GM21825 (cell line): Measurements from ENCODE around the gene ZNF124.
A peak's percentile ranks its signal among the peaks of the same experiment; 100 is the strongest.
"Not testable (repeated sequence)": the region's sequence is repeated elsewhere in the genome, so short reads cannot be mapped to it uniquely, and the experiment has no call there.

Experiments
- ATAC-seq: cut with Tn5 transposase; IDR thresholded peaks from one replicate; pipeline ENCODE4 v1.9.1; 2021; ENCODE audit warnings: mild to moderate bottlenecking, moderate library complexity; ENCODE audit not compliant: unreplicated experiment

Gene ZNF124

GRCh38 chr1:247173431-247173830 is 1.6 kb upstream of the ZNF124 start:
- ATAC-seq: no peak

DNA sequence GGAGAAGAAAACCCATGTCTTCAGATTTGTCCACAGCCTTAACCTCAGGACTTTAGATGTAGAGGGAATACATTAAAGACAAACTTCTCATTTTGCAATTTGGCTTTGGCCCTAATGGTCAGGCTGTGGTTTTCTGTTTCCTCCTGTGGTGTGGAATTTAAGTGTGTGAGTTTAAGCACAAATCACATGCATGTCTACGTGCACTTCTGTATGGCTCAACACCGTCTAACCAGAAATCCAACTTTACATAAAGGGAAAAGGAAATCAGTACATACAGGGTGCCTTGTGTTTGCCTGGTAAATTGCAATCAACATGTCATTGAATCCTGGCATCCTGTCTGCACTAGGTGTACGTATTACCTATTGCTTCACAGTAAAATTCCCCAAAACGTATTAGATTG is 1.2 kb upstream of the ZNF124 start:
- no peak for ATAC-seq

- peak; percentile 52 for ATAC-seq
Observed at GRCh38 chr1:247171443-247171842, 377 bp downstream of the ZNF124 start.

DNA sequence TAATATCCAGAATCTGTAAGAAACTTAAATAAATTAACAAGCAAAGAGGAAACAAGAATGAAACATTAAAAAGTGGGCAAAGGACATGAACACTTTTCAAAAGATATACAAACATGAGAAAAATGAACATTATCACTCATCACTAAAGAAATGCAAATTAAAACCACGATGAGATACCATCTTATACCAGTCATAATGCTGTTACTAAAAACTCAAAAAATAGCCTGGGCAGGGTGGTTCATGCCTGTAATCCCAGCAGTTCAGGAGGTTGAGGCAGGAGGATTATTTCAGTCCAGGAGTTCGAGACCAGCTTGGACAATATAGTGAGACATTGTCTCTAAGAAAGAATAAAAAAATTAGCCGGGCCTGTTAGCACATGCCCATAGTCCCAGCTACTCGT is 6.1 kb downstream of the ZNF124 start:
- ATAC-seq: no peak

DNA sequence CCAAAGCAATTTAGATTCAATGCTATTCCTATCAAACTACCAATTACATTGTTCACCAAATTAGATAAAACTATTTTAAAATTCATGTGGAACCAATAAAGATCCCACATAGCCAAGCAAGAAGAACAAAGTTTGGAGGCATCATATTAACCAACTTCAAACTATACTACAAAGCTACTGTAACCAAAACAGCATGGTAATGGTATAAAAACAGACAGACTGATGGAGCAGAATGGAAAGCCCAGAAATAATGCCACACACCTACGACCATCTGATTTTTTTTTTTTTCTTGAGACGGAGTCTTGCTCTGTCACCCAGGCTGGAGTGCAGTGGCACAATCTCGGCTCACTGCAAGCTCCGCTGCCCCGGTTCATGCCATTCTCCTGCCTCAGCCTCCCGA is 7.1 kb downstream of the ZNF124 start:
- ATAC-seq: no peak

DNA sequence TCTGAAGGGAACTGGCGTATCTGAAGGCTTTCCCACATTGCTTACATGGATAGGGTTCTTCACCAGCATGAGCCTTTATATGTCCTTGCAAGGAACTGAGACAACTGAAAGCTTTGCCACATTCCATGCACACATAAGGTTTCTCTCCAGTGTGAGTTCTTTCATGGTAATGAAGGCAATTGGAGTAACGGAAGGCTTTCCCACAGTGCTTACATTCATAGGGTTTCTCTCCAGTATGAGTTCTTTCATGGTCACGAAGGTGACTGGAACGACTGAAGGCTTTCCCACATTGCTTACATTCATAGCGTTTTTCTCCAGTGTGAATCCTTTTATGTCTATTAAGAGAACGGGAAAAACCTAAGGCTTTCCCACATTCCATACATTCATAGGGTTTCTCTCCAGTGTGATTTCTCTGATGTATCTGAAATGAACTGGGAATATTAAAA is 15.0 kb downstream of the ZNF124 start:
- ATAC-seq: no peak

DNA sequence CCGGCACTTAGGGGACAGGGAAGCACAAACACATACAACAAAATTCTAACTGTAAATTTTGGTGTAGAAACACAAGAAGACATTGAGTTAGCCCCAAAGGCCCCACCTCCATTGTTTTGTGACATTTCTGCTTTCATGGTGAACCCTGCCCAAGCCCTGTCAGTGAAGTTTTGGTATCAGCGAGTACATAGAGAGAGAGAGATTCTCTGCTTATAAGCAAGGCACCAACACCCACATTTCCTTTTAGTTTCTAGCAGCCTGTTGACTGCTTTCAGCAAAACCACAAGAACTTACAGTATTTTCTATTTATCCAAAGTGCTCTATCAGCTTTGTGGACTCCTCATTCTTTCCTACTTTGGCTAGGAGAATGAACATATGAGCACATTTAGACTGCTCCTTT is 24.0 kb downstream of the ZNF124 start:
- ATAC-seq: no peak

GRCh38 chr1:247147120-247147519 is 24.7 kb downstream of the ZNF124 start:
- ATAC-seq: not testable (repeated sequence)

DNA sequence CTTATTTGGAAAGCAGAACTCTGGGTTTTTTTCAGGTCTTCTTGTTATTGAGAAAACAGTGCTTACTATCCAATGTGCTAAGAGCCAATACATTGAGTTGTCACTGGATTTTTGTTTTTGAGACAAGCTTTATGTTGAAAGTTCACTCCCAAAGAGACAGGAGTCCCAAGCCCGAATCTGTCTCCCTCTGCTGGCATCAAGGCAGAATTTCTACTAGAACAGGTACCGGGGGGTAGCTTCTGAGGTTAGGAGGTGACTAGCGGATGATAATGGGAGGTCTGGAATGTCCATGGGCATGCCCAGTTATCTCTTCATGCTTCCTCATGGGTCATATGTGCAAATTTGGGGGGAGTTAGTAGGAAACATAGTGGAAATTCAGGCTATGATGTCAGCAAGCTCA is 25.1 kb downstream of the ZNF124 start:
- ATAC-seq: no peak

GRCh38 chr1:247145279-247145678 is 26.5 kb downstream of the ZNF124 start:
- no peak for ATAC-seq

DNA sequence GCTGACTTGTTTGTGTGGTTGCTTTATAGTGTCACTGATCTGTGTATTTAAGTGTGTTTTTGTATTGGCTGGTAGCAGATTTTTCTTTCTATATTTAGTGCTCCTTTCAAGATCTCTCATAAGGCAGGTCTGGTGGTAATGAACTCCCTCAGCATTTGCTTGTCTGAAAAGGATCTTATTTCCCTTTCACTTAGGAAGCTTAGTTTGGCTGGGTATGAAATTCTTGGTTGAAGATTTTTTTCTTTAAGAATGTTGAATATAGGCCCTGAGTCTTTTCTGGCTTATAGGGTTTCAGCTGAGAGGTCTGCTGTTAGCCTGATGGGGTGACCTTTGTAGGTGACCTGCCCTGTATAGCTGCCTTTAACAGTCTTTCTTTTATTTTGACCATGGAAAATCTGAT is 32.3 kb downstream of the ZNF124 start:
- not testable (repeated sequence) for ATAC-seq

DNA sequence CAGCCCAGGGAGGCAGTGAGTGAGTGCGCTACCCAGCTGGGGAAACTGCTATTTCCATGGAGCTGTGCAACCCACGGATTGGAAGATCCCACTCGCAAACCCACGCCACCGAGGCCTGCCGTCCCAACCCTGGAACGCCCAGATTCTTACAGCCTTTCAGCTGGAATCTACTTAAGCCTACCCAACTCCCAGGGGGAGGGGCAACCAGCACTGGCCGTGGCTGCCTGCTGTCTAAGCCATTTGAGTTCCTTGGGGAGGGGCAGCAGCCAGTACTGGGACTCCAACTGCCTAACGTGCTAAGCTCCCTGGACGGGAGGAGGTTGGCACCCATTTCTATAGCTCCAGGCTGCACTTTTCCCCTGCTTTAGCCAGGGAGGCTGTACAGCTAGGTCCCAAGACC is 40.6 kb downstream of the ZNF124 start:
- no peak for ATAC-seq

GRCh38 chr1:247127519-247128282 is 44.1 kb downstream of the ZNF124 start:
- not testable (repeated sequence) for ATAC-seq

GRCh38 chr1:247126601-247127000 is 45.2 kb downstream of the ZNF124 start:
- ATAC-seq: peak; percentile 65

DNA sequence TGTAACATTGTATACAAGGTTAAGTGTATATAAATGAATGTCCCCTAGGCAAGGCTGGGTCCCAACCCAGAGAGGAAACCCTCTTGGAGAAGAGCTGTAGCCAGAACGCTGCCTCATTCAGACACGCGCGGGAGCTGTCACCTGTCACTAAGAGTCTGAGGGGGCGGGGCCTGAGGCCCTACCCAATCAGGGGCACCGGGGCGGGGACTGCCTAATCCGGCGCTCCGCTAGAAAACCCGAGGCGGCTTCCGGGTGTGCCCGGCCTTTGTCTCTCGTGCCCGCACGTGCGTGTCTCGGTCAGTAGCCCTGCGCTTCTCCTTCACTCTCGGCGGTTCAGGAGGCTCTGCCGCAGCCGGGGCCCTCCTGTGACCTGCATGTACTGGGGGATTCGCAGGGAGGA is 45.7 kb downstream of the ZNF124 start:
- peak; percentile 99 for ATAC-seq

- no peak for ATAC-seq
Observed at GRCh38 chr1:247121382-247121781, 50.4 kb downstream of the ZNF124 start.

DNA sequence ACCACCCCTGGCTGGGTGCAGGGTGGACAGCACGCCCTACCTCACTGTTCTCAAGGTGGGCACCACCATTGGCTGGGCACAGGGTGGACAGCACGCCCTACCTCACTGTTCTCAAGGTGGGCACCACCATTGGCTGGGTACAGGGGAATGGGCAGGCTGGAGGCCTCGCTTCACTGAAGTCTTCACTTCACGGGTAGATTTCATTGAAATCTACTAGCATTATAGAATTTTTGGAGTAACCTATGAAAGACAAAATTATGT is 51.5 kb downstream of the ZNF124 start:
- ATAC-seq: not testable (repeated sequence)

DNA sequence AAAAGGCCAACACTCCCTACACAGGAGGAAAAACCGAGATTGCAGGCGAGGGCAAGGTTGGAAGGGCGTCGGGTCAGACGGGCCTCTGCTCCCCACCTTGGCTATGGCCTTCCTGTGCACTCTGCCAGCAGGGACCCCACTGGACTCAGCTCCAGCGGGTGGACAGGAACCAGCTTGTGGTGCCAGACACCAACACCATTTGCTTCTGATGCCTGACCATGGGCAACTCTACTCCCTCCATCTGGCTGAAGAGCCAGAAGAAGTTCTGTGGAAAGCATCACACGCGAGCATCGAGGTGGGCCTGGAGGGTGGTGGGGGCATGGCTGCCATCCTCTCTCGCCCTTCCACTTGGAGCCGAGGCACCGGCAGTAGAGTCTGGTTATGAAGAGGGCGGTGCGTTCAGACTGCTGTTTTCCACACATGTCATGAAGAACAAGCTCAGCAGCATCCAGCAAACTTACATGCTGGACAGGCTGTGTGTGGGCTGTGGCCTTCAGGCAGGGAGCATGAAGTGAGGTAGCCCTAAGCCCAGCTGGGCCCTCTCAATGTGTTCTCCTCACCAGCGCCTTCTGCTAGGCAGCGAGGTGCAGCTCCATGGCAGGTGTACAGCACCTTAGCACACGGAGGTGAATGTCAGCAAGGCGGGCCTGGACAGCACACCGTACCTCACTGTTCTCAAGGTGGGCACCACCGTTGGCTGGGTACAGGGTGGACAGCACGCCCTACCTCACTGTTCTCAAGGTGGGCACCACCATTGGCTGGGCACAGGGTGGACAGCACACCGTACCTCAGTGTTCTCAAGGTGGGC is 52.0 kb downstream of the ZNF124 start:
- no peak for ATAC-seq

DNA sequence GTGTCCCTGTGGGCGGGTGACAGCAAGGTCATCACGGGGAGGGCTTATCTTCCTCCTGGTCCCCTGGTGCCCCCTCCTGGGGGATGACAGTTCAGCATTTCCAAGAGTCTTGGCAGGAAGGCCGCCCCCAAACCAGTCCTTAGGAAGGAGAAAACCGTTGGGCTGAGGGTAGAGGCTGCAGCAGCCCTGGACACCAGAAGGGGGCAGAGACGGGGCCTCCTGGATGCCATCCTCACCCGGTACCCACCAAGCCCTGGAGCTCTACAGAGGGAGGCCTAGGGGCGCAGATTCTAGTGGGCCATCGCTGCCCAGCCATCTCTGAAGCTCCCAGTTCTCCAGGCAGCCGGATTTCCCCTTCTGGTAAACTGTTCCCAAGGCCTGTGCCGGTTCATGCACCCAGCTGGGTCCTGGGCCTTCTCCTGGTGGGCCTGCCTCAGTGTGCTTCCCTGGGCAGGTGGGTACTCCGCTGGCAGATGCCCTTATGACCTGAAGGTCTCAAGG is 52.8 kb downstream of the ZNF124 start:
- ATAC-seq: no peak

DNA sequence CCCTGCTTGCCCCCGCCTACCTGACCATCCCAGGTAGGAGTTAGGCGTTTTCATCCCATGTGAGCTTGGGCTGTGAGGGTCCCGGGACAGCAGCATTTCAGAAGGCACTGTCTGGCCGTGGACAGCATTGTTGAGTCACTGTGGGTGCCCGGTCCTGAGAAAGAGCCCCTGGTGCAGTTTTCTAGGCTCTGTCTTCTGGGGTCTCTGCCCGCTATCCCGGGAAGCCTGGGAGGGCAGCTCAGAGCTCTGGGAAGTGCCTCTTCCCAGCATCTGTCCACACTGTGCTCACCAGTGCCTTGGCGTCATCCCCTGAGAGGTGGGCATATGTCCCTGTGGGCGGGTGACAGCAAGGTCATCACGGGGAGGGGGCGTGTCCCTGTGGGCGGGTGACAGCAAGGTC is 56.3 kb downstream of the ZNF124 start:
- ATAC-seq: no peak

- ATAC-seq: no peak
Observed at GRCh38 chr1:247115141-247115510, 56.7 kb downstream of the ZNF124 start.
